Upper lobe of right lung (tissue), 1 donor: ENCODE results near the gene PAIP2B. TPM values are rescaled to one million over a fixed set of nuclear protein-coding genes. Genes with fewer than 3 reads are reported as not detected.
"Not testable (repeated sequence)": the region's sequence is repeated elsewhere in the genome, so short reads cannot be mapped to it uniquely, and the experiment has no call there.

Experiments used
- ATAC-seq: fragments of 200-7000 bp; cut with Tn5 transposase; one replicate; pipeline ENCODE4 v1.9.1; 2020; ENCODE audit warnings: mild to moderate bottlenecking, moderate library complexity
- DNase-seq: peaks from one replicate; pipeline ENCODE4 v3.0.0-alpha.2; 2020
- H3K27ac ChIP-seq: fragments of 200-600 bp; one replicate; pipeline ENCODE4 v1.8.0; 2022
- H3K27me3 ChIP-seq: fragments of 200-600 bp; one replicate; pipeline ENCODE4 v1.8.0; 2022; ENCODE audit warnings: mild to moderate bottlenecking
- H3K36me3 ChIP-seq: fragments of 200-600 bp; one replicate; pipeline ENCODE4 v1.8.0; 2022
- H3K4me1 ChIP-seq: fragments of 200-600 bp; one replicate; pipeline ENCODE4 v1.8.0; 2022
- H3K4me3 ChIP-seq: fragments of 200-600 bp; one replicate; pipeline ENCODE4 v1.8.0; 2022; ENCODE audit warnings: mild to moderate bottlenecking
- H3K9me3 ChIP-seq: fragments of 200-600 bp; one replicate; pipeline ENCODE4 v1.8.0; 2022
- CTCF ChIP-seq: fragments of 200-600 bp; IDR thresholded peaks from one replicate; pipeline ENCODE4 v1.8.0; 2022; ENCODE audit warnings: antibody characterized with exemption
- intact Hi-C: fragments of 100-400 bp; cut with DNase I; formaldehyde crosslinking; loops from one replicate; pipeline ENCODE4 v1.11.0; 2022
- total RNA-seq: library from RNA; stranded (reverse); fragmentation: NEBNext Ultra II Directional; extraction: Animal tissue kit (Norgen Biotek cat#: 25700); gene quantifications from one replicate; pipeline ENCODE4 v1.2.1, GENCODE V29; 2021
- donor health status: DM: no; HTN: yes; CAD: no; lungs with severe emphysema.

PAIP2B gene
- total RNA-seq, 1 donor from 2014 or later = 6.3 TPM

DNA sequence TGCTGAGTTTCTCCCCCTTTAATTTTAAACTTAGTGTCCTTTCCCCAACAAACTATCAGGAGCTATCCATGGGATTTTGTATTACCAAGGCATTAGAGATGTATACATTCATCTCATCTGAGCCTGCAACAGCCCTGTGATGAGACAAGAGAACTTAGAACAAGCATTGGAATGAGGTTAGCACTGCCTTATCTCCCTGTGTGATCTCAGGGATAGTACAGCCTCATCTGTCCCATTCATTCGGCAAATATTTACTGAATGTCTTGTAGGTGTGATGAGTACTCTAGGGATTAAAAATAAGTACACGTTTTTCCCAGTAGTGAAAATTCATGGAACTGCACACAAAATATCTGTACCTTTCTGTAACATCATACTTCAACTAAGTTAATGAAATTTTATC lies 45.6 kb downstream of the PAIP2B start:
- no peak overlapping the region for H3K27ac ChIP-seq
- TF ChIP-seq CTCF = no peak
- no peak overlapping the region for H3K4me3 ChIP-seq
- ATAC-seq (no peak), DNase-seq (no peak)
- H3K36me3 ChIP-seq = no peaks in the 10 kb centered on the region
- no peaks in the 10 kb centered on the region for H3K9me3 ChIP-seq
- intact Hi-C loops = no loop called here
- H3K4me1 ChIP-seq = no peaks in the 10 kb centered on the region
- H3K27me3 ChIP-seq = no peaks in the 10 kb centered on the region

- H3K27me3 ChIP-seq, H3K27ac ChIP-seq, H3K4me3 ChIP-seq, DNase-seq, H3K9me3 ChIP-seq, intact Hi-C loops, ATAC-seq, H3K4me1 ChIP-seq, H3K36me3 ChIP-seq: not testable (repeated sequence)
Observed at GRCh38 chr2:71178836-71179235, 48.1 kb downstream of the PAIP2B start.

- Histone ChIP-seq H3K27ac (no peak overlapping the region), H3K36me3 (no peaks in the 10 kb centered on the region), H3K27me3 (no peaks in the 10 kb centered on the region), H3K4me1 (no peaks in the 10 kb centered on the region), H3K9me3 (no peaks in the 10 kb centered on the region), H3K4me3 (no peak overlapping the region)
- no peak for ATAC-seq
- no peak for TF ChIP-seq CTCF
- intact Hi-C loops = no loop called here
- no peak for DNase-seq
Observed at GRCh38 chr2:71174207-71174606, 52.7 kb downstream of the PAIP2B start.

DNA sequence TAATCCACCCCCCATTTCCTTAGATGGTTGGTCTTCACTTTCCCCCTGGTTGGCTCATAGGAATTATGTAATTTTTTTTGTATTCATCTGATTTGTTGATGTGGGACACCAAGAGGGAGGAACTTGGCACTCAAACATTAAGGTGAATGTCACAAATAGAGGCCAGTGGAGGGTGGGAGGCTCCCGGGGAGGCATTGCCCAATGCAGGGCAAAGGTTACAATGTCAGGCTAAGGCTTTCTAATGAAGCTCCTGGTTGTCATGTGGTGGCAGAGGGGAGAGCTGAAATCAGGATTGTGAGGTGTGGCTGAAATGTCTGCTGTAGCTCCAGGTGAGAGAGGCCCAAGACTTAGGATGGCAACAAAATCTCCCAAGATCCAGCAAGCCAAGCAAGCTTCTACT lies 53.8 kb downstream of the PAIP2B start:
- no peak overlapping the region for H3K27ac ChIP-seq
- no peaks in the 10 kb centered on the region for H3K9me3 ChIP-seq
- no peak for DNase-seq
- no peak for TF ChIP-seq CTCF
- no peaks in the 10 kb centered on the region for H3K4me1 ChIP-seq
- H3K36me3 ChIP-seq = no peaks in the 10 kb centered on the region
- no peaks in the 10 kb centered on the region for H3K27me3 ChIP-seq
- intact Hi-C loops = no loop called here
- ATAC-seq = no peak
- no peak overlapping the region for H3K4me3 ChIP-seq

- no peaks in the 10 kb centered on the region for H3K36me3 ChIP-seq
- intact Hi-C loops = no loop called here
- H3K4me3 ChIP-seq = no peak overlapping the region
- no peak for TF ChIP-seq CTCF
- H3K27ac ChIP-seq = no peak overlapping the region
- no peaks in the 10 kb centered on the region for H3K27me3 ChIP-seq
- DNase-seq = no peak
- H3K4me1 ChIP-seq = no peaks in the 10 kb centered on the region
- H3K9me3 ChIP-seq = no peaks in the 10 kb centered on the region
- no peak for ATAC-seq
Observed at GRCh38 chr2:71166812-71167211, 60.1 kb downstream of the PAIP2B start.

DNA sequence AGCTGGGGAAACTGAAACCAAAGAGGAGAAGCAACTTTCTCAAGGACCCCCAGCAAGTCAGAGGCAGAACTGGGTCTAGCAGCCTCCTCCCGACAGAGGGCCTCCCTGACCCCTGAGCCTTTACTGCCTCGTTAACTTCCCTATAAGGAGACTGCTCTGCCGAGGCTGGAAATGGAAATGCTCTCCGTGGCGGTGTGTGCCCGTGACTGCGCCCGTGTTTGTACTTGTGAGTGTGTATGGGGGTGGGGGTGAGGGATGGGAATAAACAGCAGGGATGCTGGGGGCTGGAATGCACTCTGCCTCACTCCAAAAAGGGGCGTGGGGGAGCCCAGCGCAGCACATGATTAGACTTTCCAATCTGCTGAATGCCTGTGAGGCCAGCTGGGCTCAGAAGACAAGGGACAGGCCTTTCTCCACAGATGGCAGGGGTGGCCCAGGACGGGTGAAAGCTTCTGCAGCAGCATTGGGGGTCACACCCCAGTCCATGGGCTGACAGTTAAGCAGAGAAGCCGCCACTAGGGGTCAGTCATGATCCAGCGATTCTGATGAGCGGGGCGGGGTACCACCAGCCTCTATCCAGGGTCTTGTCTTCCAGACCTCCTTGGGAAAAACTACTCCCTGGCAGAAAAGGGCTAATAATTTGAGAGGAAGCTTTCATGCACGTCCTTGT lies 69.6 kb downstream of the PAIP2B start:
- peak; percentile 83 for ATAC-seq

More for the DNA sequence above, 69.6 kb downstream of the PAIP2B start:
- Histone ChIP-seq H3K9me3 (no peaks in the 10 kb centered on the region), H3K4me1 (no peaks in the 10 kb centered on the region), H3K36me3 (no peaks in the 10 kb centered on the region), H3K27me3 (no peaks in the 10 kb centered on the region), H3K4me3 (no peak overlapping the region), H3K27ac (no peak overlapping the region)
- intact Hi-C loops = no loop called here
- peak; percentile 62 for TF ChIP-seq CTCF
- DNase-seq = no peak
